A549 (cell line): ENCODE results near the gene BTC. TPM values are rescaled to one million over a fixed set of nuclear protein-coding genes. Genes with fewer than 3 reads are reported as not detected.

ENCODE experiments used
- ATAC-seq, 2 experiments: fragments of 200-7000 bp in 1 of 2; fragments of >200 bp in 1 of 2; cut with Nextera tagmentation in 1 of 2; cut with Tn5 transposase in 1 of 2; 3 replicates each; pipeline versions ENCODE4 v1.8.0 to v1.9.1; 2018 to 2020; ENCODE audit warnings: mild to moderate bottlenecking in 1 of 2, moderate library complexity in 1 of 2
- CTCF ChIA-PET: fragments of 300-600 bp; sonication (Branson Sonifier 250); formaldehyde crosslinking; extraction: SDS; loops from one replicate; lab custom pipeline; 2021; ENCODE audit warnings: antibody characterized with exemption, inconsistent platforms; lab: Yijun Ruan, JAX
- POLR2A ChIA-PET: fragments of 350-600 bp; formaldehyde crosslinking; extraction: SDS; loops from one replicate; lab custom pipeline; 2021; ENCODE audit warnings: antibody characterized with exemption, inconsistent platforms; lab: Yijun Ruan, JAX
- DNase-seq, 2 experiments: peaks; one replicate each; pipeline versions ENCODE4 v3.0.0 to v3.0.0-alpha.2; 2011 to 2016; ENCODE audit warnings: low read depth in 1 of 2, low spot score in 1 of 2
- FAIRE-seq: peaks from 2 replicates; lab custom pipeline; 2011; peaks lifted over from hg19 to GRCh38; lab: Jason Lieb, UNC
- H3K27ac ChIP-seq, 2 experiments: fragments of >200 bp; sonication (Bioruptor Twin); formaldehyde crosslinking; 3 replicates each; pipeline ENCODE4 v1.5.1; 2016 to 2017
- H3K4me1 ChIP-seq: fragments of >200 bp; sonication (Bioruptor Twin); formaldehyde crosslinking; 3 replicates; pipeline ENCODE4 v1.6.1; 2016
- H3K4me2 ChIP-seq: fragments of >200 bp; sonication (Bioruptor Twin); formaldehyde crosslinking; 3 replicates; pipeline ENCODE4 v1.6.1; 2016
- H3K4me3 ChIP-seq: fragments of >200 bp; sonication (Bioruptor Twin); formaldehyde crosslinking; 3 replicates; pipeline ENCODE4 v1.5.1; 2016
- H3K9me3 ChIP-seq: fragments of >200 bp; sonication (Bioruptor Twin); formaldehyde crosslinking; 3 replicates; pipeline ENCODE4 v1.6.1; 2016
- CBX8 ChIP-seq: fragments of 200-600 bp; sonication (generic); IDR thresholded peaks from 2 replicates; pipeline ENCODE4 v1.6.1; 2016
- CHD2 ChIP-seq: fragments of 150-350 bp; IDR thresholded peaks from 2 replicates; pipeline ENCODE4 v1.6.1; 2014; ENCODE audit warnings: low read length; ENCODE audit not compliant: partially characterized antibody
- CHD4 ChIP-seq: fragments of 200-600 bp; sonication (generic); IDR thresholded peaks from 2 replicates; pipeline ENCODE4 v1.6.1; 2016; ENCODE audit warnings: antibody characterized with exemption, mild to moderate bottlenecking, borderline replicate concordance
- EHF ChIP-seq: fragments of 250-450 bp; sonication (Bioruptor Pico); IDR thresholded peaks from 2 replicates; pipeline ENCODE4 v1.5.0; 2020; ENCODE audit warnings: mild to moderate bottlenecking
- FOSL2 ChIP-seq, 2 experiments: fragments of 450-650 bp in 1 of 2; fragments of >200 bp in 1 of 2; sonication (Bioruptor Twin) in 1 of 2; formaldehyde crosslinking; IDR thresholded peaks; 2 replicates each; pipeline versions ENCODE4 v1.5.0 to v1.6.1; 2016 to 2020; ENCODE audit warnings: mild to moderate bottlenecking in 1 of 2, moderate library complexity in 1 of 2
- FOXS1 ChIP-seq: fragments of 250-450 bp; sonication (Bioruptor Pico); IDR thresholded peaks from 2 replicates; pipeline ENCODE4 v1.5.0; 2020; ENCODE audit warnings: mild to moderate bottlenecking, moderate library complexity
- HOXB13 ChIP-seq: fragments of 250-450 bp; sonication (Bioruptor Pico); IDR thresholded peaks from 2 replicates; pipeline ENCODE4 v1.5.0; 2020; ENCODE audit warnings: low read depth, mild to moderate bottlenecking, moderate library complexity
- JUNB ChIP-seq: fragments of >200 bp; sonication (Bioruptor Twin); formaldehyde crosslinking; IDR thresholded peaks from 2 replicates; pipeline ENCODE4 v1.6.1; 2016
- MAFK ChIP-seq: fragments of 450-650 bp; IDR thresholded peaks from 2 replicates; pipeline ENCODE4 v1.6.1; 2014; ENCODE audit not compliant: partially characterized antibody
- MYC ChIP-seq: IDR thresholded peaks from 2 replicates; pipeline ENCODE4 v1.6.1; 2012; ENCODE audit warnings: mild to moderate bottlenecking, inconsistent platforms, low read length, improper control_type of control experiment, borderline replicate concordance
- NR3C1 ChIP-seq: fragments of >200 bp; sonication (Bioruptor Twin); formaldehyde crosslinking; IDR thresholded peaks from 3 replicates; pipeline ENCODE4 v1.6.1; 2017
- PBX3 ChIP-seq: IDR thresholded peaks from 2 replicates; pipeline ENCODE4 v1.6.1; 2012
- REST ChIP-seq: fragments of 200-600 bp; sonication (generic); IDR thresholded peaks from 2 replicates; pipeline ENCODE4 v1.6.1; 2016; ENCODE audit warnings: antibody characterized with exemption, mild to moderate bottlenecking, moderate library complexity
- SMC3 ChIP-seq: fragments of >200 bp; sonication (Bioruptor Twin); formaldehyde crosslinking; IDR thresholded peaks from 3 replicates; pipeline ENCODE4 v1.6.1; 2018; ENCODE audit warnings: inconsistent platforms
- ZNF302 ChIP-seq: fragments of 250-450 bp; sonication (Bioruptor Pico); IDR thresholded peaks from 2 replicates; pipeline ENCODE4 v1.9.0; 2021; ENCODE audit warnings: inconsistent platforms, mild to moderate bottlenecking, moderate library complexity
- ZSCAN20 ChIP-seq: fragments of 250-450 bp; sonication (Bioruptor Pico); IDR thresholded peaks from 2 replicates; pipeline ENCODE4 v1.8.0; 2022; ENCODE audit warnings: mild to moderate bottlenecking, moderate library complexity
- WGBS: methylation state at CpG from one replicate; pipeline ENCODE4 v1.1.6; 2017; ENCODE audit errors: missing lambda C conversion rate; 5-methylcytosine and 5-hydroxymethylcytosine counted together
- polyA plus RNA-seq, 4 experiments: library from polyadenylated mRNA; depleted of rRNA in 3 of 4; stranded (reverse); fragments of >200 nt; fragmentation: RNase III in 1 of 4; extraction: RNeasy Plus Mini Kit Qiagen cat#74134 plus additional on column Dnase treatment in 1 of 4; gene quantifications; 2 replicates in 3 of 4; 3 replicates in 1 of 4; pipeline ENCODE4 v1.2.3, GENCODE V29; 2011 to 2017
- TF ChIP-seq, protein P1 (sequence below): fragments of >200 bp; sonication (Bioruptor Twin); formaldehyde crosslinking; IDR thresholded peaks from 2 replicates; pipeline ENCODE4 v1.6.1; 2016
- TF ChIP-seq, protein P2 (sequence below): fragments of >200 bp; sonication (Bioruptor Twin); formaldehyde crosslinking; IDR thresholded peaks from 3 replicates; pipeline ENCODE4 v1.5.1; 2016
- TF ChIP-seq, protein P3 (sequence below): fragments of >200 bp; sonication (Bioruptor Twin); formaldehyde crosslinking; IDR thresholded peaks from 3 replicates; pipeline ENCODE4 v1.6.1; 2016
- TF ChIP-seq, protein P4 (sequence below): fragments of 250-450 bp; sonication (Bioruptor Pico); IDR thresholded peaks from 2 replicates; pipeline ENCODE4 v1.5.0; 2021; ENCODE audit warnings: mild to moderate bottlenecking, moderate library complexity, borderline replicate concordance

Gene BTC
- polyA plus RNA-seq, 2 of the 4 experiments (the other 2 are of a cell fraction): 1.6 to 6.0 TPM

GRCh38 chr4:74768857-74769525 is 25.3 kb downstream of the BTC start:
- Histone ChIP-seq H3K27ac (peak overlapping the region; percentile 50 to 57; a peak in 5 of 6 replicates), H3K4me1 (peaks cover 23% of the 10 kb centered on the region), H3K4me3 (no peak overlapping the region), H3K9me3 (no peaks in the 10 kb centered on the region), H3K4me2 (peak overlapping the region; percentile 53)
- DNase-seq: peak; percentile 5 to 52
- CTCF ChIA-PET: no interaction called here
- peak; percentile 39 for FAIRE-seq
- ATAC-seq: peak; percentile 77 to 80; a peak in 5 of 6 replicates
- WGBS: 0% methylated on average over 2 of the region's 2 CpGs
- POLR2A ChIA-PET: no interaction called here
- TF ChIP-seq ZSCAN20 (CRISPR knock-in tag): no peak
- TF ChIP-seq MAFK: no peak
- TF ChIP-seq EHF: no peak
- TF ChIP-seq, protein P1, sequence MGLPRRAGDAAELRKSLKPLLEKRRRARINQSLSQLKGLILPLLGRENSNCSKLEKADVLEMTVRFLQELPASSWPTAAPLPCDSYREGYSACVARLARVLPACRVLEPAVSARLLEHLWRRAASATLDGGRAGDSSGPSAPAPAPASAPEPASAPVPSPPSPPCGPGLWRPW: no peak
- TF ChIP-seq HOXB13 (CRISPR knock-in tag): no peak
- TF ChIP-seq FOSL2 (IDR thresholded peaks at IDR 0.05): 0 out of 2 replicates have a peak, but pooled peaks have one; percentile 20
- TF ChIP-seq FOSL2 (CRISPR knock-in tag; IDR thresholded peaks at IDR 0.05): 0 out of 2 replicates have a peak, but pooled peaks have one; percentile 19
- no peak for TF ChIP-seq CHD4

DNA sequence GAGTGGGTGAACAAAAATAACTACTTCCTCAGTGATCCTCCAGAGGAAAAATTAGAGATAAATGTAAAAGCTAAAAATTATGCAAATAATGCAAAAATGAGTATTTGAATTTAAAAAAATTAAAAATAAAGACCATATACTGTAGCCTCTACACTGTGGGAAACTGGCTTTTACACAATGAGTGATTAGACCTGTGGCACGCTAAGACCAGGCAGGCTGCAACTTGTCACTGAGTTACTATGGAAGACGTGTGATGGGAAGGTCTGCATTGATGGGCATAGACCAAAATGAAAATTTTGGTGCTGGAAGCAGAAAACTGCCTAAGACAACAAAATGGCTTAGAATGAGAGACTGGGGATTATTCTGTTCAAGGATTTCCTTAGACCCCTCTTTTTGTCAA is 30.2 kb downstream of the BTC start:
- Histone ChIP-seq H3K4me2 (no peak overlapping the region), H3K9me3 (no peaks in the 10 kb centered on the region), H3K4me3 (no peak overlapping the region), H3K4me1 (peaks cover 8% of the 10 kb centered on the region), H3K27ac (no peak overlapping the region)
- 83% methylated on average over 2 of the region's 2 CpGs for WGBS
- ATAC-seq (no peak), FAIRE-seq (no peak), DNase-seq (no peak)
- no peak for TF ChIP-seq ZNF302 (CRISPR knock-in tag)
- ChIA-PET POLR2A (no interaction called here), CTCF (no interaction called here)

DNA sequence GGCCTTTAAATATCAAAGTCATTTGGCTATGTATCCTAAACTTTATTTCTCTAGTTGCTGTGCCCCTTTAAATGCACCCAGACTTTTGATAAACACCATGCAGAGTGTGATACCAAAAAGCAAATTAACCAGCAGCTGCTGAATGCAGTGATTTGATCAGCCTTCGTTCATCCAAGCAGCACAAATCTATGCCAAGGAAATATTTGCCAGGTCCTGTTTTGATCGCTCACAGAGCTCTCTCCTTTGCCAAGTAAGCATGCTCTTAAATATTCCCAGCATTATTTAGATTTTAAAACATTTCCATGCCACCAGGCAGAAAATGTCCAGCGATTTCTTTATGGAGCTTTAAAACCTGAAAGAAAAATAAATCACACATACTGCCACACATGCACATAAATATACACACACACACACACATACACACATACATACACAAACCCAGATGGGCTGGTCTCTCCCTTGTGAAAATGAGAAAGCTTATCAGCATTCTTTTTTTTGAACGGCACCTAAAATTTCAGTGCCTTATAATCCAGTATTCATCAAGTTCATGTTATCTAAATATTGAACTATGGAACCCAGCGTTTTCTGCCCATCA is 35.7 kb downstream of the BTC start:
- CTCF ChIA-PET: no interaction called here
- no peak overlapping the region for H3K4me3 ChIP-seq
- WGBS: 71% methylated on average over 5 of the region's 5 CpGs
- H3K9me3 ChIP-seq: no peaks in the 10 kb centered on the region
- TF ChIP-seq, protein P2, sequence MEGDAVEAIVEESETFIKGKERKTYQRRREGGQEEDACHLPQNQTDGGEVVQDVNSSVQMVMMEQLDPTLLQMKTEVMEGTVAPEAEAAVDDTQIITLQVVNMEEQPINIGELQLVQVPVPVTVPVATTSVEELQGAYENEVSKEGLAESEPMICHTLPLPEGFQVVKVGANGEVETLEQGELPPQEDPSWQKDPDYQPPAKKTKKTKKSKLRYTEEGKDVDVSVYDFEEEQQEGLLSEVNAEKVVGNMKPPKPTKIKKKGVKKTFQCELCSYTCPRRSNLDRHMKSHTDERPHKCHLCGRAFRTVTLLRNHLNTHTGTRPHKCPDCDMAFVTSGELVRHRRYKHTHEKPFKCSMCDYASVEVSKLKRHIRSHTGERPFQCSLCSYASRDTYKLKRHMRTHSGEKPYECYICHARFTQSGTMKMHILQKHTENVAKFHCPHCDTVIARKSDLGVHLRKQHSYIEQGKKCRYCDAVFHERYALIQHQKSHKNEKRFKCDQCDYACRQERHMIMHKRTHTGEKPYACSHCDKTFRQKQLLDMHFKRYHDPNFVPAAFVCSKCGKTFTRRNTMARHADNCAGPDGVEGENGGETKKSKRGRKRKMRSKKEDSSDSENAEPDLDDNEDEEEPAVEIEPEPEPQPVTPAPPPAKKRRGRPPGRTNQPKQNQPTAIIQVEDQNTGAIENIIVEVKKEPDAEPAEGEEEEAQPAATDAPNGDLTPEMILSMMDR: no peak
- TF ChIP-seq FOSL2 (IDR thresholded peaks at IDR 0.05) (no peak), FOSL2 (CRISPR knock-in tag; IDR thresholded peaks at IDR 0.05) (no peak), CHD2 (no peak), CBX8 (no peak), PBX3 (no peak), NR3C1 (no peak), JUNB (no peak), MYC (no peak), ZSCAN20 (CRISPR knock-in tag) (no peak), SMC3 (no peak), FOXS1 (CRISPR knock-in tag) (no peak), REST (no peak)
- TF ChIP-seq, protein P3, sequence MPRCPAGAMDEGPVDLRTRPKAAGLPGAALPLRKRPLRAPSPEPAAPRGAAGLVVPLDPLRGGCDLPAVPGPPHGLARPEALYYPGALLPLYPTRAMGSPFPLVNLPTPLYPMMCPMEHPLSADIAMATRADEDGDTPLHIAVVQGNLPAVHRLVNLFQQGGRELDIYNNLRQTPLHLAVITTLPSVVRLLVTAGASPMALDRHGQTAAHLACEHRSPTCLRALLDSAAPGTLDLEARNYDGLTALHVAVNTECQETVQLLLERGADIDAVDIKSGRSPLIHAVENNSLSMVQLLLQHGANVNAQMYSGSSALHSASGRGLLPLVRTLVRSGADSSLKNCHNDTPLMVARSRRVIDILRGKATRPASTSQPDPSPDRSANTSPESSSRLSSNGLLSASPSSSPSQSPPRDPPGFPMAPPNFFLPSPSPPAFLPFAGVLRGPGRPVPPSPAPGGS: no peak
- TF ChIP-seq, protein P4, sequence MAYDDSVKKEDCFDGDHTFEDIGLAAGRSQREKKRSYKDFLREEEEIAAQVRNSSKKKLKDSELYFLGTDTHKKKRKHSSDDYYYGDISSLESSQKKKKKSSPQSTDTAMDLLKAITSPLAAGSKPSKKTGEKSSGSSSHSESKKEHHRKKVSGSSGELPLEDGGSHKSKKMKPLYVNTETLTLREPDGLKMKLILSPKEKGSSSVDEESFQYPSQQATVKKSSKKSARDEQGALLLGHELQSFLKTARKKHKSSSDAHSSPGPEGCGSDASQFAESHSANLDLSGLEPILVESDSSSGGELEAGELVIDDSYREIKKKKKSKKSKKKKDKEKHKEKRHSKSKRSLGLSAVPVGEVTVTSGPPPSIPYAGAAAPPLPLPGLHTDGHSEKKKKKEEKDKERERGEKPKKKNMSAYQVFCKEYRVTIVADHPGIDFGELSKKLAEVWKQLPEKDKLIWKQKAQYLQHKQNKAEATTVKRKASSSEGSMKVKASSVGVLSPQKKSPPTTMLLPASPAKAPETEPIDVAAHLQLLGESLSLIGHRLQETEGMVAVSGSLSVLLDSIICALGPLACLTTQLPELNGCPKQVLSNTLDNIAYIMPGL (CRISPR knock-in tag): no peak
- POLR2A ChIA-PET: no interaction called here
- no peak overlapping the region for H3K27ac ChIP-seq
- no peaks in the 10 kb centered on the region for H3K4me1 ChIP-seq
- ATAC-seq (no peak), FAIRE-seq (no peak), DNase-seq (no peak)
- no peak overlapping the region for H3K4me2 ChIP-seq
